ENCODE data around the gene RAI14. TPM values are rescaled to one million over a fixed set of nuclear protein-coding genes. Genes with fewer than 3 reads are reported as not detected.

The RAI14 gene
- total and polyA plus RNA-seq, 2 donors (not counting 1 experiment from before 2014, with no cell fraction given) = 98.7 to 125 TPM

GRCh38 chr5:34655354-34655991 lies 655 bp upstream of the RAI14 start:
- Histone ChIP-seq H3K4me3 (replicated peaks in 1 of 4; ENCODE audit: control extremely low read depth in 1 of 4, insufficient read depth in 1 of 4, low read depth in 3 of 4, low read length in 4 of 4) (peak overlapping the region; percentile 48 to 94 (median 70)), H3K9me3 (ENCODE audit: control insufficient read depth, insufficient read depth, low read depth, low read length) (no peaks in the 10 kb centered on the region), H4K20me1 (ENCODE audit: control insufficient read depth, extremely low read depth, insufficient read depth, low read length) (no peaks in the 10 kb centered on the region), H3K27ac (ENCODE audit: insufficient read depth, low read length) (peak overlapping the region; percentile 85), H3K4me1 (ENCODE audit: control insufficient read depth, extremely low read depth, insufficient read depth, low read length) (peaks cover 14% of the 10 kb centered on the region), H3K36me3 (ENCODE audit: control insufficient read depth, insufficient read depth, low read length) (no peaks in the 10 kb centered on the region), H3K4me2 (ENCODE audit: extremely low read depth, insufficient read depth, low read length) (peak overlapping the region; percentile 84), H3K9ac (ENCODE audit: insufficient read depth, low read length) (peak overlapping the region; percentile 92), H3K27me3 (ENCODE audit: control insufficient read depth, insufficient read depth, low read length) (no peaks in the 10 kb centered on the region), H3K79me2 (ENCODE audit: control insufficient read depth, insufficient read depth, low read length) (peaks cover 37% of the 10 kb centered on the region), H2AFZ (ENCODE audit: low read length) (peak overlapping the region; percentile 63)
- DNase-seq (ENCODE audit: low read depth in 2 of 2) = peak; percentile 77 to 91
- TF ChIP-seq, protein P1, sequence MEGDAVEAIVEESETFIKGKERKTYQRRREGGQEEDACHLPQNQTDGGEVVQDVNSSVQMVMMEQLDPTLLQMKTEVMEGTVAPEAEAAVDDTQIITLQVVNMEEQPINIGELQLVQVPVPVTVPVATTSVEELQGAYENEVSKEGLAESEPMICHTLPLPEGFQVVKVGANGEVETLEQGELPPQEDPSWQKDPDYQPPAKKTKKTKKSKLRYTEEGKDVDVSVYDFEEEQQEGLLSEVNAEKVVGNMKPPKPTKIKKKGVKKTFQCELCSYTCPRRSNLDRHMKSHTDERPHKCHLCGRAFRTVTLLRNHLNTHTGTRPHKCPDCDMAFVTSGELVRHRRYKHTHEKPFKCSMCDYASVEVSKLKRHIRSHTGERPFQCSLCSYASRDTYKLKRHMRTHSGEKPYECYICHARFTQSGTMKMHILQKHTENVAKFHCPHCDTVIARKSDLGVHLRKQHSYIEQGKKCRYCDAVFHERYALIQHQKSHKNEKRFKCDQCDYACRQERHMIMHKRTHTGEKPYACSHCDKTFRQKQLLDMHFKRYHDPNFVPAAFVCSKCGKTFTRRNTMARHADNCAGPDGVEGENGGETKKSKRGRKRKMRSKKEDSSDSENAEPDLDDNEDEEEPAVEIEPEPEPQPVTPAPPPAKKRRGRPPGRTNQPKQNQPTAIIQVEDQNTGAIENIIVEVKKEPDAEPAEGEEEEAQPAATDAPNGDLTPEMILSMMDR (conservative IDR thresholded peaks at IDR 0.05 in 1 of 2, IDR thresholded peaks at IDR 0.05 in 1 of 2; ENCODE audit: low read depth in 1 of 2, low read length in 2 of 2) = no peak
- no peak for TF ChIP-seq EZH2 (IDR thresholded peaks at IDR 0.05; ENCODE audit: low read length, missing control alignments)

DNA sequence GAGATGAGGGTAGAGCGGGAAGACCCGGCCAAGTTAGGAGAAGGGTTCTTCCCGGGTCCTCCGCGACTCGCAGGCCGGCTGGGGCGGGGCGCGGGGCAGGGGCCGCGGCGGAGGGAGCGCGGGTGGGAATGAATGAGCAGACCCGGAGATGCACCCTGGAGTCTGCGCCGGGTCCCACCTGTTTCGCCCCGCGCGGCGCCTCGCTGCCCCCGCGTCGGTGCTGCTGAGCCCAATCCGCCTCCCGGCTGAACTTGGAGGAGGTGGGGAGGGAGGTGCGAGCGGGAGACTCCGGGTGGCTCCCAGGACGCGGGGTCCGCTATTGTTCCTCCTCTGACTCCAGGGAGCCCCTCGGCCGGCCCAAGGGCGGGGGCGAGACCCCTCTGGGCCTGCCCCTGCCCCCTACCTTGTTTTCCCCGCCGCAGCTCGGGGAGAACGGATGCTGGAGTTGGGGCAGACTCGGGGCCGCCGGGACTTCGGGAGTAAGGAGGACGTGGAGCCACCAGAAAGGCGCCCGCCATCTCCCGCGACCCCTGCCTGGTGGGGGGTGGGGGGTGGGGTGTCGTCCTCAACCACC lies 659 bp downstream of the RAI14 start:
- Histone ChIP-seq H3K27ac (ENCODE audit: insufficient read depth, low read length) (peak overlapping the region; percentile 85), H3K4me2 (ENCODE audit: extremely low read depth, insufficient read depth, low read length) (peak overlapping the region; percentile 76), H3K27me3 (ENCODE audit: control insufficient read depth, insufficient read depth, low read length) (no peaks in the 10 kb centered on the region), H3K9ac (ENCODE audit: insufficient read depth, low read length) (peak overlapping the region; percentile 92), H3K4me3 (replicated peaks in 1 of 4; ENCODE audit: control extremely low read depth in 1 of 4, insufficient read depth in 1 of 4, low read depth in 3 of 4, low read length in 4 of 4) (peak overlapping the region; percentile 77 to 94 (median 78)), H3K79me2 (ENCODE audit: control insufficient read depth, insufficient read depth, low read length) (peaks cover 50% of the 10 kb centered on the region), H4K20me1 (ENCODE audit: control insufficient read depth, extremely low read depth, insufficient read depth, low read length) (no peaks in the 10 kb centered on the region), H3K9me3 (ENCODE audit: control insufficient read depth, insufficient read depth, low read depth, low read length) (no peaks in the 10 kb centered on the region), H3K36me3 (ENCODE audit: control insufficient read depth, insufficient read depth, low read length) (peaks cover 2% of the 10 kb centered on the region), H2AFZ (ENCODE audit: low read length) (no peak overlapping the region), H3K4me1 (ENCODE audit: control insufficient read depth, extremely low read depth, insufficient read depth, low read length) (peaks cover 20% of the 10 kb centered on the region)
- TF ChIP-seq EZH2 (IDR thresholded peaks at IDR 0.05; ENCODE audit: low read length, missing control alignments) = no peak
- TF ChIP-seq, protein P1 (conservative IDR thresholded peaks at IDR 0.05 in 1 of 2, IDR thresholded peaks at IDR 0.05 in 1 of 2; ENCODE audit: low read depth in 1 of 2, low read length in 2 of 2) = no peak
- DNase-seq (ENCODE audit: low read depth in 2 of 2) = peak in 1 of 2 donors; percentile 37

DNA sequence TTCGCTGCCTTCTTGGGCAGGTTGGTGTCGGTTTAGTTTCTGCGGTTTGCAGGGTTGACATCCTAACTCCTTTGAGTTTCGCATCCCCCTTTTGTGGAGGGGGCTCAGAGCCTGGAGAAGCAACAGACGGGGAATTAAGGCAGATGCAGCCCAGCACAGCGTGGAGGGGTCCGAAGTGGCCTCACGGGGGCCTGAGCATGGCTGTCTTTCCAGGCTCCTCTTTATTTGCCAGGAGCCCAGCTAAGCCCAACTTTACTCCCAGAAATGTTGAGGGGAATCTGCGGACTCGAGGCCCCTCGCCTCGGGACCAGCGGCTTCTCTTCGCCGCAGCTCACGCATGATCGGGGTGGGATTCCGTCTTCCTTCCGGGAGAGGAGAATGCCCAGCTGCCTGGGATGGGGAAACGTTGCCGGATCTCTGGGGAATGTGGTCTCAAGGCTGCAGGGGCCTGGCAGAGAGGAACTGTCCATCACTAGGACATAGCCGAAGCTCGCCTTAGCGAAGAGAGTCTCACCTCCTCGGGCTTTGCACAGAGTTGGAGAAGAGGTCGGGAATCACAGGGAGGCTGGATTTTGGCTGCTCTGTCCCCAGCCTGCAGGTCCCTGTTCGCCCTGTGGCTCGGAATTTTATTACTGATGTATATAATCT lies 1.3 kb downstream of the RAI14 start:
- Histone ChIP-seq H3K27ac (ENCODE audit: insufficient read depth, low read length) (peak overlapping the region; percentile 85), H3K4me2 (ENCODE audit: extremely low read depth, insufficient read depth, low read length) (peak overlapping the region; percentile 76), H3K36me3 (ENCODE audit: control insufficient read depth, insufficient read depth, low read length) (peaks cover 6% of the 10 kb centered on the region), H3K9ac (ENCODE audit: insufficient read depth, low read length) (peak overlapping the region; percentile 92), H3K4me3 (replicated peaks in 1 of 4; ENCODE audit: control extremely low read depth in 1 of 4, insufficient read depth in 1 of 4, low read depth in 3 of 4, low read length in 4 of 4) (peak overlapping the region; percentile 77 to 94 (median 78)), H3K9me3 (ENCODE audit: control insufficient read depth, insufficient read depth, low read depth, low read length) (no peaks in the 10 kb centered on the region), H4K20me1 (ENCODE audit: control insufficient read depth, extremely low read depth, insufficient read depth, low read length) (no peaks in the 10 kb centered on the region), H3K4me1 (ENCODE audit: control insufficient read depth, extremely low read depth, insufficient read depth, low read length) (peaks cover 20% of the 10 kb centered on the region), H3K27me3 (ENCODE audit: control insufficient read depth, insufficient read depth, low read length) (no peaks in the 10 kb centered on the region), H2AFZ (ENCODE audit: low read length) (no peak overlapping the region), H3K79me2 (ENCODE audit: control insufficient read depth, insufficient read depth, low read length) (peaks cover 56% of the 10 kb centered on the region)
- TF ChIP-seq, protein P1 (conservative IDR thresholded peaks at IDR 0.05 in 1 of 2, IDR thresholded peaks at IDR 0.05 in 1 of 2; ENCODE audit: low read depth in 1 of 2, low read length in 2 of 2) = no peak
- no peak for TF ChIP-seq EZH2 (IDR thresholded peaks at IDR 0.05; ENCODE audit: low read length, missing control alignments)
- DNase-seq (ENCODE audit: low read depth in 2 of 2) = peak; percentile 54 to 69
